Nephron progenitor cell (in vitro differentiated cells): ENCODE results near the gene STK39.
A peak's percentile ranks its signal among the peaks of the same experiment; 100 is the strongest.

Experiments
- DNase-seq: peaks from one replicate; pipeline ENCODE4 v3.0.0; 2021
- H3K27ac Mint-ChIP-seq: 2 replicates; pipeline ENCODE4 v1.8.0; 2021; ENCODE audit warnings: mild to moderate bottlenecking, moderate library complexity, mixed read lengths
- H3K27me3 Mint-ChIP-seq: 2 replicates; pipeline ENCODE4 v1.8.0; 2021; ENCODE audit warnings: mild to moderate bottlenecking, low read depth, mixed read lengths; ENCODE audit not compliant: poor library complexity
- H3K36me3 Mint-ChIP-seq: 2 replicates; pipeline ENCODE4 v1.8.0; 2021; ENCODE audit warnings: low read depth, mixed read lengths
- H3K4me1 Mint-ChIP-seq: 2 replicates; pipeline ENCODE4 v1.8.0; 2021; ENCODE audit warnings: mixed read lengths
- H3K4me3 Mint-ChIP-seq: 2 replicates; pipeline ENCODE4 v1.8.0; 2021; ENCODE audit warnings: mild to moderate bottlenecking, moderate library complexity, mixed read lengths
- H3K9me3 Mint-ChIP-seq: 2 replicates; pipeline ENCODE4 v1.8.0; 2021; ENCODE audit warnings: mild to moderate bottlenecking, moderate library complexity, mixed read lengths
- TF ChIP-seq, protein P1 (sequence below): fragments of 200-600 bp; sonication (generic); IDR thresholded peaks from 2 replicates; pipeline ENCODE4 v1.5.0; 2021; ENCODE audit warnings: antibody characterized with exemption

STK39 gene

DNA sequence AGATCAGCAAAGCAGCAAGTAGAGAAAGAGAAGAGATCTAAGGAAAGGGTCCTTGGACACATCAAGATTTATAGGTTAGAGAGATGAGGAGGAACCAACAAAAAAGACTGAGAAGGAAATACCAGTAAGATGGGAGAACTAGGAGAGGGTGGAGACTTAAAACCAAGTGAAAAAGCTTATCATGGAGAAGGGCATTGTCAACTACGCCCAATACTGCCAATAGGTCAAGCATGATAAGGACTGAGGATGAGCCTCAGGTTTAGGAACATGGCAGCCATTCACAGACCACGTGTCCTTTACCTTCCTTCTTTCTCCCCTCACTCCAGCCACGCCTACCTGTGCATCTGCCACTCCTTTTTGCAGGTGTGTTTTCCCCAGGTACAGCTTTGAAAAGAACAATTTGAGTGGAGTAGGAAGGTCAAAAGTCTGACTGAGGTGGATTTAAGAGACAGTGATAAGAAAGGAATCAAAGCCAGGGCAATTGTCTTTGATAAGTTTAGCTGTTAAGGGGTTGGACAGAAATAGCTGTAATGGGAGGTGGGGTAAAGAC lies 238.7 kb downstream of the STK39 start:
- Mint-ChIP-seq H3K9me3 (peaks cover 8% of the 10 kb centered on the region), H3K4me3 (no peak overlapping the region), H3K27ac (peak overlapping the region; percentile 68), H3K4me1 (peaks cover 7% of the 10 kb centered on the region), H3K27me3 (peaks cover 2% of the 10 kb centered on the region), H3K36me3 (peaks cover 58% of the 10 kb centered on the region)
- TF ChIP-seq, protein P1, sequence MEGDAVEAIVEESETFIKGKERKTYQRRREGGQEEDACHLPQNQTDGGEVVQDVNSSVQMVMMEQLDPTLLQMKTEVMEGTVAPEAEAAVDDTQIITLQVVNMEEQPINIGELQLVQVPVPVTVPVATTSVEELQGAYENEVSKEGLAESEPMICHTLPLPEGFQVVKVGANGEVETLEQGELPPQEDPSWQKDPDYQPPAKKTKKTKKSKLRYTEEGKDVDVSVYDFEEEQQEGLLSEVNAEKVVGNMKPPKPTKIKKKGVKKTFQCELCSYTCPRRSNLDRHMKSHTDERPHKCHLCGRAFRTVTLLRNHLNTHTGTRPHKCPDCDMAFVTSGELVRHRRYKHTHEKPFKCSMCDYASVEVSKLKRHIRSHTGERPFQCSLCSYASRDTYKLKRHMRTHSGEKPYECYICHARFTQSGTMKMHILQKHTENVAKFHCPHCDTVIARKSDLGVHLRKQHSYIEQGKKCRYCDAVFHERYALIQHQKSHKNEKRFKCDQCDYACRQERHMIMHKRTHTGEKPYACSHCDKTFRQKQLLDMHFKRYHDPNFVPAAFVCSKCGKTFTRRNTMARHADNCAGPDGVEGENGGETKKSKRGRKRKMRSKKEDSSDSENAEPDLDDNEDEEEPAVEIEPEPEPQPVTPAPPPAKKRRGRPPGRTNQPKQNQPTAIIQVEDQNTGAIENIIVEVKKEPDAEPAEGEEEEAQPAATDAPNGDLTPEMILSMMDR: no peak
- no peak for DNase-seq

GRCh38 chr2:168006498-168006897 lies 240.9 kb downstream of the STK39 start:
- peaks cover 10% of the 10 kb centered on the region for H3K4me1 Mint-ChIP-seq
- no peak overlapping the region for H3K27ac Mint-ChIP-seq
- TF ChIP-seq, protein P1: no peak
- no peak overlapping the region for H3K4me3 Mint-ChIP-seq
- peaks cover 48% of the 10 kb centered on the region for H3K36me3 Mint-ChIP-seq
- H3K27me3 Mint-ChIP-seq: peaks cover 2% of the 10 kb centered on the region
- H3K9me3 Mint-ChIP-seq: peaks cover 8% of the 10 kb centered on the region
- DNase-seq: no peak

DNA sequence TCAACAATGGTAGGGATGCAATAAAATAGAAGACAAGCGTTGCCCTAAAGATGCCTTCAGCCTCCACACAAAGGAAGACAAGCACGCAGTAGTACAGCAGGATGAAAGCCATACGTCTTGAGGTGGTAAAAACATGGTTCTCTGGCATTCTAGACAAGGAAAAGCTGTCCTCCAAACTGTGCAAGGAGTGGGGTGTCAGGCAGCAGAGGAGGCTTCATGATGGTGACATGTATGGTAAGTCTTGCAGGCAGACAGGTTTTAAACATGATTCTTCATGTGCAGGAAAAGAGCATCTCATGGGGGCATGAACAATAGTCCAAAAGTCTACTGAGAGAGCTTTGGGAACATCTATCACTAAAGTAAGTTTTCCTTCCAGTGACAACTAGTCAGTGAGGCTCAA lies 241.8 kb downstream of the STK39 start:
- H3K9me3 Mint-ChIP-seq: peaks cover 8% of the 10 kb centered on the region
- H3K27me3 Mint-ChIP-seq: peaks cover 2% of the 10 kb centered on the region
- no peak for DNase-seq
- no peak overlapping the region for H3K27ac Mint-ChIP-seq
- H3K36me3 Mint-ChIP-seq: peaks cover 47% of the 10 kb centered on the region
- peaks cover 10% of the 10 kb centered on the region for H3K4me1 Mint-ChIP-seq
- TF ChIP-seq, protein P1: no peak
- no peak overlapping the region for H3K4me3 Mint-ChIP-seq

GRCh38 chr2:168003876-168004275 lies 243.5 kb downstream of the STK39 start:
- Mint-ChIP-seq H3K27ac (no peak overlapping the region), H3K4me1 (peaks cover 14% of the 10 kb centered on the region), H3K36me3 (peaks cover 51% of the 10 kb centered on the region), H3K9me3 (peaks cover 8% of the 10 kb centered on the region), H3K27me3 (peaks cover 2% of the 10 kb centered on the region), H3K4me3 (no peak overlapping the region)
- TF ChIP-seq, protein P1: no peak
- DNase-seq: no peak

DNA sequence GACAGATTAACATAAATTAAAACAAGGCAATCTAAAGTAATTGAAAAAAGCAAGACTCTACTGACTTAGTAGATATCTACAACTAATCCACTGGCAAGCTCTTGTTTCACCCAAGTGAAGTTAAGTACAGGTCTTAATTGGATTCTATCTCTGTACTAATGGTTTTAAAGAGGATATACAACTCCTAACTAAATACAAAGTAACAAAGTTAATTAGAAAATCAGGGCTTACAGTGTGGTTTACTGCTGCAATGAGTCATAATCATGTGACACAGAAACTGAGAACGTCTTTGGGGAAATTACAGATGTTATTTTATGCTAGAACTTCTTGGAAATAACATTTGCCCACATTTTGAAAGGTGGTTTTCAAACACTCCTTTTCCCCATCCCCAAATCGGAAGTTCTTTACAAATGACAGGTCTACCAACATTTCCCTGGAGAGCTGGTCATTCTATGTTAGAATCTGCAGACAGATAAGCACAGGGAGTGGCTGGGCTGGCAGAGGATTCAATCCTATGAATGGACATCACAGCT lies 245.3 kb downstream of the STK39 start:
- H3K36me3 Mint-ChIP-seq: peaks cover 41% of the 10 kb centered on the region
- H3K27ac Mint-ChIP-seq: peak overlapping the region; percentile 58
- peaks cover 8% of the 10 kb centered on the region for H3K9me3 Mint-ChIP-seq
- TF ChIP-seq, protein P1: no peak
- no peaks in the 10 kb centered on the region for H3K27me3 Mint-ChIP-seq
- DNase-seq: no peak
- no peak overlapping the region for H3K4me3 Mint-ChIP-seq
- H3K4me1 Mint-ChIP-seq: peaks cover 22% of the 10 kb centered on the region

GRCh38 chr2:167992278-167992677 lies 255.1 kb downstream of the STK39 start:
- Mint-ChIP-seq H3K27me3 (peaks cover 2% of the 10 kb centered on the region), H3K9me3 (no peaks in the 10 kb centered on the region), H3K27ac (peak overlapping the region; percentile 11), H3K4me3 (no peak overlapping the region), H3K36me3 (peaks cover 15% of the 10 kb centered on the region), H3K4me1 (peaks cover 18% of the 10 kb centered on the region)
- TF ChIP-seq, protein P1: no peak
- no peak for DNase-seq
